NCI-H1092 (cell line): Measurements from ENCODE around the gene SIK3.
"Not testable (repeated sequence)": the region's sequence is repeated elsewhere in the genome, so short reads cannot be mapped to it uniquely, and the experiment has no call there.

ENCODE experiments used
- DNase-seq: peaks from one replicate; lab custom pipeline; 2025; lab: John Stamatoyannopoulos, UW

SIK3 gene

GRCh38 chr11:117045956-117046355 is 52.3 kb downstream of the SIK3 start:
- no peak for DNase-seq

GRCh38 chr11:117045196-117045595 is 53.0 kb downstream of the SIK3 start:
- DNase-seq: no peak

- no peak for DNase-seq
Measured at GRCh38 chr11:117044287-117045035, 53.8 kb downstream of the SIK3 start.

GRCh38 chr11:117042689-117043088 is 55.5 kb downstream of the SIK3 start:
- DNase-seq: no peak

- DNase-seq: no peak
Measured at GRCh38 chr11:117039900-117040299, 58.3 kb downstream of the SIK3 start.

GRCh38 chr11:117039270-117039669 is 59.0 kb downstream of the SIK3 start:
- DNase-seq: no peak

- no peak for DNase-seq
Measured at GRCh38 chr11:117037975-117038350, 60.3 kb downstream of the SIK3 start.

GRCh38 chr11:117037279-117037974 is 60.8 kb downstream of the SIK3 start:
- no peak for DNase-seq

- no peak for DNase-seq
Measured at GRCh38 chr11:117034901-117035300, 63.3 kb downstream of the SIK3 start.

- DNase-seq: no peak
Measured at GRCh38 chr11:117026593-117027330, 71.5 kb downstream of the SIK3 start.

- DNase-seq: not testable (repeated sequence)
Measured at GRCh38 chr11:117023707-117024106, 74.5 kb downstream of the SIK3 start.

GRCh38 chr11:117023178-117023577 is 75.0 kb downstream of the SIK3 start:
- no peak for DNase-seq

- no peak for DNase-seq
Measured at GRCh38 chr11:117022526-117022925, 75.7 kb downstream of the SIK3 start.

- no peak for DNase-seq
Measured at GRCh38 chr11:117020869-117021564, 77.2 kb downstream of the SIK3 start.

GRCh38 chr11:117020287-117020686 is 77.9 kb downstream of the SIK3 start:
- DNase-seq: no peak

GRCh38 chr11:117019871-117020270 is 78.4 kb downstream of the SIK3 start:
- no peak for DNase-seq

GRCh38 chr11:117017456-117017855 is 80.8 kb downstream of the SIK3 start:
- DNase-seq: no peak

- DNase-seq: no peak
Measured at GRCh38 chr11:117016747-117017146, 81.5 kb downstream of the SIK3 start.

- no peak for DNase-seq
Measured at GRCh38 chr11:117016246-117016645, 82.0 kb downstream of the SIK3 start.

- DNase-seq: no peak
Measured at GRCh38 chr11:117011541-117011898, 86.7 kb downstream of the SIK3 start.

GRCh38 chr11:117010808-117011540 is 87.3 kb downstream of the SIK3 start:
- DNase-seq: no peak
